ENCODE results near the gene KRIT1. TPM values are rescaled to one million over a fixed set of nuclear protein-coding genes. Genes with fewer than 3 reads are reported as not detected.
A peak's percentile ranks its signal among the peaks of the same experiment; 100 is the strongest.
"Not testable (repeated sequence)": the region's sequence is repeated elsewhere in the genome, so short reads cannot be mapped to it uniquely, and the experiment has no call there.

KRIT1 gene
- total RNA-seq, 1 experiment from 2014 or later = 16.7 TPM

GRCh38 chr7:92250603-92251002 is 4.9 kb upstream of the KRIT1 start:
- no peak for DNase-seq (ENCODE audit: low spot score)

GRCh38 chr7:92246360-92247101 is 817 bp upstream of the KRIT1 start:
- peak; percentile 59 for DNase-seq (ENCODE audit: low spot score)

- DNase-seq (ENCODE audit: low spot score) = no peak
These were observed 767 bp downstream of the KRIT1 start for GRCh38 chr7:92244808-92245486.

GRCh38 chr7:92242972-92243371 is 2.7 kb downstream of the KRIT1 start:
- no peak for DNase-seq (ENCODE audit: low spot score)

- DNase-seq (ENCODE audit: low spot score) = no peak
These were observed 15.2 kb downstream of the KRIT1 start for GRCh38 chr7:92230547-92230946.

- DNase-seq (ENCODE audit: low spot score) = no peak
These were observed 17.0 kb downstream of the KRIT1 start for GRCh38 chr7:92228742-92229141.

- no peak for DNase-seq (ENCODE audit: low spot score)
These were observed 17.6 kb downstream of the KRIT1 start for GRCh38 chr7:92228100-92228499.

- no peak for DNase-seq (ENCODE audit: low spot score)
These were observed 18.7 kb downstream of the KRIT1 start for GRCh38 chr7:92226981-92227380.

GRCh38 chr7:92221766-92222165 is 23.9 kb downstream of the KRIT1 start:
- no peak for DNase-seq (ENCODE audit: low spot score)

- no peak for DNase-seq (ENCODE audit: low spot score)
These were observed 39.0 kb downstream of the KRIT1 start for GRCh38 chr7:92206672-92207071.

GRCh38 chr7:92205987-92206386 is 39.7 kb downstream of the KRIT1 start:
- DNase-seq (ENCODE audit: low spot score) = no peak

GRCh38 chr7:92200791-92201190 is 44.9 kb downstream of the KRIT1 start:
- no peak for DNase-seq (ENCODE audit: low spot score)

GRCh38 chr7:92192326-92192725 is 53.4 kb downstream of the KRIT1 start:
- DNase-seq (ENCODE audit: low spot score) = no peak

- DNase-seq (ENCODE audit: low spot score) = not testable (repeated sequence)
These were observed 56.5 kb downstream of the KRIT1 start for GRCh38 chr7:92189246-92189645.

- not testable (repeated sequence) for DNase-seq (ENCODE audit: low spot score)
These were observed 61.4 kb downstream of the KRIT1 start for GRCh38 chr7:92184294-92184693.

GRCh38 chr7:92178928-92179924 is 66.5 kb downstream of the KRIT1 start, which contains the start of gene LRRD1:
Gene LRRD1 (minus strand): TSS chr7:92179142. CDS start chr7:92165202, 13,940 bp downstream.
- peak; percentile 92 for DNase-seq (ENCODE audit: low spot score)

GRCh38 chr7:92177362-92177761 is 68.4 kb downstream of the KRIT1 start:
- DNase-seq (ENCODE audit: low spot score) = no peak

- DNase-seq (ENCODE audit: low spot score) = not testable (repeated sequence)
These were observed 76.2 kb downstream of the KRIT1 start for GRCh38 chr7:92169529-92169928.

- DNase-seq (ENCODE audit: low spot score) = no peak
These were observed 84.4 kb downstream of the KRIT1 start for GRCh38 chr7:92161271-92161670.

GRCh38 chr7:92158660-92159575 is 86.8 kb downstream of the KRIT1 start:
- no peak for DNase-seq (ENCODE audit: low spot score)

- no peak for DNase-seq (ENCODE audit: low spot score)
These were observed 88.7 kb downstream of the KRIT1 start for GRCh38 chr7:92156990-92157389.

All from HT-29 (cell line).